GM18870 (cell line): ENCODE results near the gene PDE7B.

ENCODE experiments used
- ATAC-seq: cut with Tn5 transposase; IDR thresholded peaks from one replicate; pipeline ENCODE4 v1.9.1; 2021; ENCODE audit warnings: moderate library complexity; ENCODE audit not compliant: unreplicated experiment

The PDE7B gene

GRCh38 chr6:136173519-136174507, 322.3 kb downstream of the PDE7B start:
- no peak for ATAC-seq

GRCh38 chr6:136174510-136174909, 323.0 kb downstream of the PDE7B start:
- no peak for ATAC-seq

GRCh38 chr6:136175873-136176272, 324.4 kb downstream of the PDE7B start:
- no peak for ATAC-seq

- ATAC-seq, result no peak
These were observed 327.2 kb downstream of the PDE7B start for GRCh38 chr6:136178749-136179148.

- no peak for ATAC-seq
These were observed 329.4 kb downstream of the PDE7B start for GRCh38 chr6:136180704-136181511.

GRCh38 chr6:136181512-136181833, 330.0 kb downstream of the PDE7B start:
- no peak for ATAC-seq

- ATAC-seq, result no peak
These were observed 330.4 kb downstream of the PDE7B start for GRCh38 chr6:136181861-136182260.

- no peak for ATAC-seq
These were observed 333.2 kb downstream of the PDE7B start for GRCh38 chr6:136184738-136185137.

- ATAC-seq, result no peak
These were observed 334.9 kb downstream of the PDE7B start for GRCh38 chr6:136186363-136186762.

GRCh38 chr6:136188486-136188885, 337.0 kb downstream of the PDE7B start:
- no peak for ATAC-seq

- no peak for ATAC-seq
These were observed 337.6 kb downstream of the PDE7B start for GRCh38 chr6:136189104-136189503.

- ATAC-seq, result no peak
These were observed 340.3 kb downstream of the PDE7B start for GRCh38 chr6:136191606-136192312.

GRCh38 chr6:136192902-136193301, 341.4 kb downstream of the PDE7B start:
- ATAC-seq, result no peak

GRCh38 chr6:136201732-136202131, 350.2 kb downstream of the PDE7B start:
- no peak for ATAC-seq

- no peak for ATAC-seq
These were observed 357.3 kb downstream of the PDE7B start for GRCh38 chr6:136208783-136209182.

GRCh38 chr6:136209496-136209895, 358.0 kb downstream of the PDE7B start:
- ATAC-seq, result no peak

GRCh38 chr6:136210398-136211165, 359.1 kb downstream of the PDE7B start:
- ATAC-seq, result no peak

GRCh38 chr6:136212608-136213007, 361.1 kb downstream of the PDE7B start:
- no peak for ATAC-seq

- ATAC-seq, result no peak
These were observed 361.6 kb downstream of the PDE7B start for GRCh38 chr6:136213012-136213539.

GRCh38 chr6:136213853-136214252, 362.4 kb downstream of the PDE7B start:
- no peak for ATAC-seq
